WI38 (cell line): ENCODE results near the gene STBD1.

Source experiments
- H3K4me3 ChIP-seq: 2 replicates; pipeline ENCODE4 v1.5.1; 2011; ENCODE audit warnings: low read depth, mild to moderate bottlenecking, control low read depth, low read length
- CTCF ChIP-seq: IDR thresholded peaks from 2 replicates; pipeline ENCODE4 v1.5.1; 2012; ENCODE audit warnings: low read depth, mild to moderate bottlenecking, control low read depth, low read length

The STBD1 gene

GRCh38 chr4:76302826-76303438 is 3.6 kb upstream of the STBD1 start:
- H3K4me3 ChIP-seq: no peak overlapping the region
- TF ChIP-seq CTCF: no peak

GRCh38 chr4:76305033-76305687 is 1.4 kb upstream of the STBD1 start:
- TF ChIP-seq CTCF: no peak
- peak overlapping the region; percentile 87 for H3K4me3 ChIP-seq

- peak overlapping the region; percentile 87 for H3K4me3 ChIP-seq
- peak; percentile 45 for TF ChIP-seq CTCF
Observed at GRCh38 chr4:76306882-76307659, 538 bp downstream of the STBD1 start.

GRCh38 chr4:76307660-76308014 is 1.1 kb downstream of the STBD1 start:
- H3K4me3 ChIP-seq: peak overlapping the region; percentile 87
- TF ChIP-seq CTCF: no peak

- no peak for TF ChIP-seq CTCF
- H3K4me3 ChIP-seq: no peak overlapping the region
Observed at GRCh38 chr4:76308548-76308947, 2.0 kb downstream of the STBD1 start.

GRCh38 chr4:76309939-76310550 is 3.5 kb downstream of the STBD1 start:
- H3K4me3 ChIP-seq: no peak overlapping the region
- no peak for TF ChIP-seq CTCF
